Smooth muscle cell (in vitro differentiated cells): Measurements from ENCODE around the gene LIN9. TPM values are rescaled to one million over a fixed set of nuclear protein-coding genes. Genes with fewer than 3 reads are reported as not detected.

Source experiments
- DNase-seq: peaks from one replicate; lab custom pipeline; 2025; ENCODE audit not compliant: unreplicated experiment; lab: John Stamatoyannopoulos, UW
- H2AFZ ChIP-seq: fragments of 200-600 bp; sonication (generic); 2 replicates; pipeline ENCODE4 v1.6.0; 2016; ENCODE audit warnings: antibody characterized with exemption, low read depth, mild to moderate bottlenecking
- H3F3A ChIP-seq: fragments of 200-600 bp; sonication (generic); 2 replicates; pipeline ENCODE4 v1.6.0; 2017; ENCODE audit warnings: antibody characterized with exemption, low read depth
- H3K27ac ChIP-seq: fragments of 200-600 bp; sonication (generic); 2 replicates; pipeline ENCODE4 v1.5.1; 2016; ENCODE audit warnings: low read depth, mild to moderate bottlenecking
- H3K27me3 ChIP-seq: fragments of 200-600 bp; sonication (generic); 2 replicates; pipeline ENCODE4 v1.6.1; 2016; ENCODE audit warnings: low read depth, mild to moderate bottlenecking
- H3K36me3 ChIP-seq: fragments of 200-600 bp; sonication (generic); 2 replicates; pipeline ENCODE4 v1.5.1; 2016; ENCODE audit warnings: low read depth
- H3K4me1 ChIP-seq: fragments of 200-600 bp; sonication (generic); 2 replicates; pipeline ENCODE4 v1.5.1; 2016; ENCODE audit warnings: low read depth
- H3K4me2 ChIP-seq: fragments of 200-600 bp; sonication (generic); 2 replicates; pipeline ENCODE4 v1.6.0; 2016; ENCODE audit warnings: mild to moderate bottlenecking
- H3K4me3 ChIP-seq: fragments of 200-600 bp; sonication (generic); 2 replicates; pipeline ENCODE4 v1.5.1; 2016; ENCODE audit warnings: mild to moderate bottlenecking
- H3K79me2 ChIP-seq: fragments of 200-600 bp; sonication (generic); 2 replicates; pipeline ENCODE4 v1.6.0; 2016; ENCODE audit warnings: low read depth, mild to moderate bottlenecking
- H3K9ac ChIP-seq: fragments of 200-600 bp; sonication (generic); 2 replicates; pipeline ENCODE4 v1.6.0; 2016; ENCODE audit warnings: low read depth
- H3K9me3 ChIP-seq: fragments of 200-600 bp; sonication (generic); replicated peaks from 2 replicates; pipeline ENCODE4 v1.5.1; 2016; ENCODE audit warnings: low read depth
- H4K20me1 ChIP-seq: fragments of 200-600 bp; sonication (generic); 2 replicates; pipeline ENCODE4 v1.6.0; 2016; ENCODE audit warnings: low read depth
- CTCF ChIP-seq: fragments of 200-600 bp; sonication (generic); IDR thresholded peaks from 2 replicates; pipeline ENCODE4 v1.5.1; 2017; ENCODE audit warnings: borderline replicate concordance, mild to moderate bottlenecking, antibody characterized with exemption; ENCODE audit not compliant: insufficient read depth, poor library complexity, severe bottlenecking
- WGBS: methylation state at CpG from one replicate; pipeline ENCODE4 v1.1.7; 2016; ENCODE audit warnings: low lambda C conversion rate; 5-methylcytosine and 5-hydroxymethylcytosine counted together
- polyA plus RNA-seq: library from polyadenylated mRNA; unstranded; fragments of >200 nt; fragmentation: Nextera tagmentation; extraction: Ambion mirVana; gene quantifications from 2 replicates; pipeline ENCODE4 v1.2.1, GENCODE V29; 2016
- total RNA-seq: library from RNA; depleted of rRNA; stranded (reverse); fragments of >200 nt; gene quantifications from 2 replicates; pipeline ENCODE4 v1.2.3, GENCODE V29; 2014

Gene LIN9
- total and polyA plus RNA-seq, 2 experiments from 2014 or later, result 3.7 to 7.8 TPM

GRCh38 chr1:226324479-226324878 is 15.5 kb upstream of the LIN9 start:
- Histone ChIP-seq H3K9ac (no peak overlapping the region), H3K9me3 (no peaks in the 10 kb centered on the region), H3K4me2 (no peak overlapping the region), H2AFZ (no peak overlapping the region), H3K27me3 (no peaks in the 10 kb centered on the region), H3K4me3 (no peak overlapping the region), H4K20me1 (no peaks in the 10 kb centered on the region), H3K36me3 (no peaks in the 10 kb centered on the region), H3K4me1 (no peaks in the 10 kb centered on the region), H3K79me2 (no peaks in the 10 kb centered on the region), H3K27ac (no peak overlapping the region), H3F3A (no peaks in the 10 kb centered on the region)
- no peak for DNase-seq
- TF ChIP-seq CTCF, result no peak

DNA sequence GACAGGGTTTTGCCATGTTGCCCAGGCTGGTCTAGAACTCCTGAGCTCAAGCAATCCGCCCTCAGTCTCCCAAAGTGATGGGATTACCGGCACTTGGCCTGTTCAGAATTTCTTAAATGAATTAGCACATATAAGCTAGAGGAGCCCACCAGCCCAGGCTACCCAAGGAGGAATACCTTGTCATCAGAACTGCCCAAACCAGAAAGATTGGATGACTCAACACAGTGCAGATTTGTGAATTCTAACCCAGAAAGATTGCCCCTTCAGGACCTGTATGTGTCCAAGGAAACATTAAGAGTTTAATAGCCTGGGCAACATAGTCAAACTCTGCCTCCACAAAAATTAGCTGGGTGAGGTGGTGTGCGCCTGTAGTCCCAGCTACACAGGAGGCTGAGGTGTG is 14.0 kb upstream of the LIN9 start:
- H3K9me3 ChIP-seq, result no peaks in the 10 kb centered on the region
- no peaks in the 10 kb centered on the region for H3K36me3 ChIP-seq
- H3K27me3 ChIP-seq, result no peaks in the 10 kb centered on the region
- 79% methylated on average over 3 of the region's 3 CpGs for WGBS
- no peaks in the 10 kb centered on the region for H3K4me1 ChIP-seq
- no peak overlapping the region for H3K9ac ChIP-seq
- no peak for TF ChIP-seq CTCF
- H3F3A ChIP-seq, result no peaks in the 10 kb centered on the region
- DNase-seq, result no peak
- no peaks in the 10 kb centered on the region for H3K79me2 ChIP-seq
- H3K4me2 ChIP-seq, result no peak overlapping the region
- H3K4me3 ChIP-seq, result no peak overlapping the region
- H2AFZ ChIP-seq, result no peak overlapping the region
- no peak overlapping the region for H3K27ac ChIP-seq
- no peaks in the 10 kb centered on the region for H4K20me1 ChIP-seq

- no peak for TF ChIP-seq CTCF
- no peaks in the 10 kb centered on the region for H3K27me3 ChIP-seq
- no peak overlapping the region for H3K4me2 ChIP-seq
- no peaks in the 10 kb centered on the region for H3K79me2 ChIP-seq
- H3K9ac ChIP-seq, result no peak overlapping the region
- WGBS, result 95% methylated on average over 10 of the region's 10 CpGs
- H2AFZ ChIP-seq, result no peak overlapping the region
- H3K27ac ChIP-seq, result no peak overlapping the region
- H3K4me3 ChIP-seq, result no peak overlapping the region
- no peaks in the 10 kb centered on the region for H4K20me1 ChIP-seq
- no peaks in the 10 kb centered on the region for H3K36me3 ChIP-seq
- DNase-seq, result no peak
- H3K4me1 ChIP-seq, result no peaks in the 10 kb centered on the region
- H3K9me3 ChIP-seq, result no peaks in the 10 kb centered on the region
- no peaks in the 10 kb centered on the region for H3F3A ChIP-seq
These were observed 12.0 kb upstream of the LIN9 start for GRCh38 chr1:226320930-226321329.

- DNase-seq, result no peak
- no peaks in the 10 kb centered on the region for H4K20me1 ChIP-seq
- H3K4me1 ChIP-seq, result no peaks in the 10 kb centered on the region
- H3K79me2 ChIP-seq, result no peaks in the 10 kb centered on the region
- no peak overlapping the region for H3K4me2 ChIP-seq
- no peaks in the 10 kb centered on the region for H3F3A ChIP-seq
- H2AFZ ChIP-seq, result no peak overlapping the region
- H3K27ac ChIP-seq, result no peak overlapping the region
- WGBS, result 98% methylated on average over 5 of the region's 5 CpGs
- H3K4me3 ChIP-seq, result no peak overlapping the region
- no peaks in the 10 kb centered on the region for H3K27me3 ChIP-seq
- H3K36me3 ChIP-seq, result no peaks in the 10 kb centered on the region
- no peaks in the 10 kb centered on the region for H3K9me3 ChIP-seq
- H3K9ac ChIP-seq, result no peak overlapping the region
- TF ChIP-seq CTCF, result no peak
These were observed 9.5 kb upstream of the LIN9 start for GRCh38 chr1:226318471-226318870.
